GM12874 (cell line): Measurements from ENCODE around the gene POLR2L.

Experiments
- TF ChIP-seq, protein P1 (sequence below): IDR thresholded peaks from 2 replicates; pipeline ENCODE4 v1.5.1; 2011; ENCODE audit warnings: low read depth, mild to moderate bottlenecking, control low read depth, low read length, moderate library complexity; ENCODE audit not compliant: insufficient read depth

POLR2L gene

DNA sequence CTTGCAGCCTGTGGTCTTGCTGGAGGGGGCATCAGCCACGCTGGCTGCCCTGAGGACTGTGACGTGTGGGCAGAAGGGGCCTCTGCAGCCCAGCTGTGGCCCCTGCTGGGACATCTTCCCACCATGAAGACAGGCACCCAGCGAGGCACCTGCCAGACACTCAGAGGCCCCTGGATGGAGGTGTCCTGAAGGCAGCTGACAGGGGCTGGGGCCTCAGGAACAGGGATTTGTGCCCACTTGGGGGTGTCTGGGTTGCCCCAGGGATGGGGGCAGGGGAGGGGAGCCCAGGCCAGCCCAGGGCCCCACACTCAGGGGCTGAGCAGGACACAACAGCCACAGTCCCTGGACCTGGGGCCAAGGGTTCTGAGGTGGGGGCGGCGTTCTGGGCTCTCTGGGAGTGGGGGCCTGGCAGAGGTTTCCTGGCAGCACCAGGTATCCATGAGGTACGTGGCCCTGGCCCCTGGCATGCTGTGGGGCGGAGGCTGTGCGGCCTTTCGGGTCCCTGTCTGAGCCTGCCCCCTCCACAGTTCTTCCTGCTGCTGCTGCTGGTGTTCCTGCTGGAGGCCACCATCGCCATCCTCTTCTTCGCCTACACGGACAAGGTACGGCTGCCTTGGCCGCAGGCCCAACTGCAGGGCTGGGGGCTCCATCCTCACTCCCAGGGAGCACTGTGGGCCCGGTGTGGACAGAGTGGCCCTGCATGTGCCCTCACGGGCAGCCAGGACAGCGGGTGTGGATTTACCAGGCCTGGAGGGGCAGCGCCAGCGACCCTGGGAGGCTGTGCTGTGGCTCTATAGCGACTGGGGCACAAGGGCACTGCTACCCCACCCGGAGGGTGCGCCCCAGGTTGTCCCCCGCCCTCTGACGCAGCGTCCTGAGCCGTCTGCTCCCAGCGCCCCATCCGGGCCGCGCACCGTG, 21.8 kb upstream of the POLR2L start:
- TF ChIP-seq, protein P1, sequence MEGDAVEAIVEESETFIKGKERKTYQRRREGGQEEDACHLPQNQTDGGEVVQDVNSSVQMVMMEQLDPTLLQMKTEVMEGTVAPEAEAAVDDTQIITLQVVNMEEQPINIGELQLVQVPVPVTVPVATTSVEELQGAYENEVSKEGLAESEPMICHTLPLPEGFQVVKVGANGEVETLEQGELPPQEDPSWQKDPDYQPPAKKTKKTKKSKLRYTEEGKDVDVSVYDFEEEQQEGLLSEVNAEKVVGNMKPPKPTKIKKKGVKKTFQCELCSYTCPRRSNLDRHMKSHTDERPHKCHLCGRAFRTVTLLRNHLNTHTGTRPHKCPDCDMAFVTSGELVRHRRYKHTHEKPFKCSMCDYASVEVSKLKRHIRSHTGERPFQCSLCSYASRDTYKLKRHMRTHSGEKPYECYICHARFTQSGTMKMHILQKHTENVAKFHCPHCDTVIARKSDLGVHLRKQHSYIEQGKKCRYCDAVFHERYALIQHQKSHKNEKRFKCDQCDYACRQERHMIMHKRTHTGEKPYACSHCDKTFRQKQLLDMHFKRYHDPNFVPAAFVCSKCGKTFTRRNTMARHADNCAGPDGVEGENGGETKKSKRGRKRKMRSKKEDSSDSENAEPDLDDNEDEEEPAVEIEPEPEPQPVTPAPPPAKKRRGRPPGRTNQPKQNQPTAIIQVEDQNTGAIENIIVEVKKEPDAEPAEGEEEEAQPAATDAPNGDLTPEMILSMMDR: no peak

DNA sequence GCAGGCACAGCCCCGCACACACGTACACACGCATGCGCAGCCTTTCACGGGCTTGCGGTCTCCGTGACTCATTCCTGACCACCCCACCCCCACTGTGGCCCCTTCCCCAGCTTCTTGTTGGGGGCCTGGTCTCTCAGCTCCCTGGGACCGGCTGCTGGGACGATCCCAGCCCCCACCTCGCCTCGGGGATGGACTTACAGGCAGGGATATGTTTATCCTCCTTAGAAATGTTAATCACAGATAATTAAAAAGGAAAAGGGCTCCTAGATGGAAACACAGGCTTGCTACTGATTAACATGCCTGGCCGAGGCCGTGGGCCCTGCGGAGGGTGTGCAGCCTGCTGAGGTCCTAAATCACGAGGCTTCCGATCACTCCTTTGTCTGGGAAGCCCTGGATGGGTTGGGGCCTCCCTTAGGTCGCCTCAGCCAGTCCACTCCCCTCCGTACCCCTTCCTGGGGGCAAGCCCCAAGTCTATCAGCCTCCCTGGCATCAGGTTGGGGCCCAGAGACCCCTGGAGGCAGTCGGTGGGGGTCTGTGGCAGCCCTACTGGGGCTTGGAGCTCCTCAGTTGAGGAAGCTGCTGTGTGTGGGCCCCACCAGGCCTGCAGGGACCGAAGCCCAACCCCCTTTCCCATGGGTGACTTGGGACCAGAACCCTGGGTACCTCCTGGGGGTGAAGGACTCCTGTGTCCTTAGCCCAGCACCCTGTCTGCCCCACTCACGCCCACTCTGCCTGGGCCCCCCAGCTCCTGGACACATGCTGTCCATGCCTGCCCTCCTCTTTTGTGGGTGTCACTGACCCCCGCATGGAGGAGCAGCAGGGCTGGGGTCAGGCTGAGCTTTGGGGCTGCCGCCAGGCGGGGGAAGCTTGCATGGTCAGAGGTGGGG, 20.9 kb upstream of the POLR2L start:
- TF ChIP-seq, protein P1: no peak

DNA sequence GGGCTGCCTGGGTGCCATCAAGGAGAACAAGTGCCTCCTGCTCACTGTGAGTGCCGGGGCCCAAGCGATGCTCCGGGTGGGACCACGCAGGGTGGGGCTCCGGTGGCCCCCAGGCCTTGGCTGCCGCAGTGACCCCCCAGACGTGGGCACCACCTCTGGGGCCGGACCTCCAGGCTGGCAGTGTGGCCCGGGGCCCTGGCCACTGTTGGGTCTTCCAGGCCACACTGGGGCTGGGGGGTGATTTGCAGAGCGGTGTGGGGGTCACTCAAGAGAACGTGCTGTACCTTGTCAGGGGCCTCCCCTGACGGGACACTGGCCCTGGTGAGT, 20.3 kb upstream of the POLR2L start:
- TF ChIP-seq, protein P1: no peak

GRCh38 chr11:862081-862661, 19.8 kb upstream of the POLR2L start:
- TF ChIP-seq, protein P1: no peak

GRCh38 chr11:861105-861479, 18.8 kb upstream of the POLR2L start:
- TF ChIP-seq, protein P1: no peak

DNA sequence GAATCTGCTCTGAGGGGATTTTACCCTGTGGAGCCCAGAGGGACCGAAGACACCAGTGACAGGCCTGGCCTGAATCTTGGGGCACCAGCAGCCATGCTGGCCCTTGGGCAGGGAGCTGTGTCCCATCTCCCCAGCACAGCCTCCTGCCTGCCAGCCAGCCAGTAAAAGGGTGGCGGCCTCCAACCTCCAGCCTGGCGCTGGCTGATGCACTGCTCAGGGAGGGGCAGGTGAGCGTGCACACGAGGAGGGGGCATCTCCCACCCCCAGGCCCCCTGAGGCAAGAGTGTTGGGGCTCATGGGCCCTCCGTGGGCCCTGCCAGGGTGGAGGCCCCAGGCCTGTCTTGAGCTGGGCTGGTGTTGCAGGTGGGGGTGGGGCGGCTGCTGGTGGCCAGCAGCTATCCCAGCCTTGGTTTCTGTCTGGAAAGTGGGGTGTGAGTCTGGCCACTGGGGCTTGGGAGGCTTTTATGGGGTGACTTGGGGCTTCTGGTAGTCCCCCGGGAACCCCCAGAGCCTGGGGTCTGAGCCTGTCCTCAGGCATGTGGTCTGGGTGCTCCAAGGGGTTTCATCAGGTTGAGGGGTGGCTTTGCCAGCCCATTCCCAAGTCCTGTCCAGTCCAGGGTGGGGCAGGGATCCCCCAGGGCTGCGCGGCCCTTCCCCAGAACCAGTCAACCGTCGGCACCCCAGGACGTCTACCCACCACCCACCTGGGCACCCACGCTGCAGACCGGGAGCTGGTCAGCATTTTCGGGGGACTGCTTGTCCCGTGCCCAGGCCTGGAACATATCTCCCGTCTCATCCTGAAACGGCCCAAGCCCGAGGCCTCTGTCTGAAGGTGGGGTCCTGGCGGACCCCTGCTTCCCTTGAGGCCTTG, 18.1 kb upstream of the POLR2L start:
- TF ChIP-seq, protein P1: no peak
